ENCODE results near the gene FMNL1. TPM values are rescaled to one million over a fixed set of nuclear protein-coding genes. Genes with fewer than 3 reads are reported as not detected.
A peak's percentile ranks its signal among the peaks of the same experiment; 100 is the strongest.

FMNL1 gene, protein sequence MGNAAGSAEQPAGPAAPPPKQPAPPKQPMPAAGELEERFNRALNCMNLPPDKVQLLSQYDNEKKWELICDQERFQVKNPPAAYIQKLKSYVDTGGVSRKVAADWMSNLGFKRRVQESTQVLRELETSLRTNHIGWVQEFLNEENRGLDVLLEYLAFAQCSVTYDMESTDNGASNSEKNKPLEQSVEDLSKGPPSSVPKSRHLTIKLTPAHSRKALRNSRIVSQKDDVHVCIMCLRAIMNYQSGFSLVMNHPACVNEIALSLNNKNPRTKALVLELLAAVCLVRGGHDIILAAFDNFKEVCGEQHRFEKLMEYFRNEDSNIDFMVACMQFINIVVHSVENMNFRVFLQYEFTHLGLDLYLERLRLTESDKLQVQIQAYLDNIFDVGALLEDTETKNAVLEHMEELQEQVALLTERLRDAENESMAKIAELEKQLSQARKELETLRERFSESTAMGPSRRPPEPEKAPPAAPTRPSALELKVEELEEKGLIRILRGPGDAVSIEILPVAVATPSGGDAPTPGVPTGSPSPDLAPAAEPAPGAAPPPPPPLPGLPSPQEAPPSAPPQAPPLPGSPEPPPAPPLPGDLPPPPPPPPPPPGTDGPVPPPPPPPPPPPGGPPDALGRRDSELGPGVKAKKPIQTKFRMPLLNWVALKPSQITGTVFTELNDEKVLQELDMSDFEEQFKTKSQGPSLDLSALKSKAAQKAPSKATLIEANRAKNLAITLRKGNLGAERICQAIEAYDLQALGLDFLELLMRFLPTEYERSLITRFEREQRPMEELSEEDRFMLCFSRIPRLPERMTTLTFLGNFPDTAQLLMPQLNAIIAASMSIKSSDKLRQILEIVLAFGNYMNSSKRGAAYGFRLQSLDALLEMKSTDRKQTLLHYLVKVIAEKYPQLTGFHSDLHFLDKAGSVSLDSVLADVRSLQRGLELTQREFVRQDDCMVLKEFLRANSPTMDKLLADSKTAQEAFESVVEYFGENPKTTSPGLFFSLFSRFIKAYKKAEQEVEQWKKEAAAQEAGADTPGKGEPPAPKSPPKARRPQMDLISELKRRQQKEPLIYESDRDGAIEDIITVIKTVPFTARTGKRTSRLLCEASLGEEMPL
- total RNA-seq, result 3.2 and 3.3 TPM in 2 replicates
- long read RNA-seq, result 0 reads

DNA sequence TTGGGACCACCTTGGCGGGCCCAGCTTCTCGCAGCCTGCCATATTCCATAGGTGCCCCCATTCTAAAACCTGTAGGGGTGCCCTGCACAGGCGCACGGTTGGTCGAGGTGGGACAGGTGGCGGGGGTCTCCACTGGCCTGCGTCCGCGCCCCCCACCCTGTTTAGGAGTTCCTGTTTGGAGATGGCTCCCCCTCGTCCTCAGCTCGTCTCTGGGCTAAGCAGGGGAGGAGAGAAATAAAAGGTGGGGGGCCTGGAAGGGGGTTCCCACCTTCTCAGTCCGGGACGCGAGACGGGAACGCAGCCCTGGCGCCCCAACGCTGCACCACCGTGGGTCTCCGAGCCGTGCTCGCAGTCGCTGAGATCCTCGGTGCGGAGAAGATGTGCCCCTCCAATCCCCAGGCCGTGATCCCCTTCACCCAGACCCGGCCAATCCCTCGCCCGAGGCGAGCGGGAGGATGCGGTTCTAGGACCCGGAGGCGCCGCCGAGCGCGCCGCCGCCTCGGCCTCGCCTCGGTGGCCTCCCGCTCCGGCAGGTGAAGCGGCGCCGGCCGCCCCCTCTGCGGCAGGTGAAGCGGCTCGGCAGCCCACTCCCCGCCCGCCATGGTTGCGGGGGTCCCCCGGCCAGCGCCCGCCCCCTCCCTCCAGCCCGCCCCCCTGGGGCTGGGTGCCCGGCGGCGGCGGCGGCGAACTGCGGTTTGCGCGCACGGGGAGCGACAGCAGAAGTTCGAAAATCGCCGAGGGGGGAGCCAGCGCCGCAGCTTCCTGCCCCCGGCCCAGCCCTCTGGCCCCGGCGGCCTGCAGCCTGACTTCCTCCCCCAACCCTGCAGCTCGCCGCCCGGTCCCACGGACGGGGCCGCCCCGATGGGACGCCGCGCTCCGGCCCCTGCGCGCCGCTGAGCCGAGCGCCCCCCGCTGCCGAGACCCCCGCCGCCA lies at the start of gene FMNL1:
Gene FMNL1, plus strand, starts transcription at position 805 of the 933 bp plus-strand sequence. CDS start 240 bp downstream, outside the sequence.
- H3K27ac Mint-ChIP-seq, result no peak within 1 kb of the TSS
- TF ChIP-seq, protein P1, sequence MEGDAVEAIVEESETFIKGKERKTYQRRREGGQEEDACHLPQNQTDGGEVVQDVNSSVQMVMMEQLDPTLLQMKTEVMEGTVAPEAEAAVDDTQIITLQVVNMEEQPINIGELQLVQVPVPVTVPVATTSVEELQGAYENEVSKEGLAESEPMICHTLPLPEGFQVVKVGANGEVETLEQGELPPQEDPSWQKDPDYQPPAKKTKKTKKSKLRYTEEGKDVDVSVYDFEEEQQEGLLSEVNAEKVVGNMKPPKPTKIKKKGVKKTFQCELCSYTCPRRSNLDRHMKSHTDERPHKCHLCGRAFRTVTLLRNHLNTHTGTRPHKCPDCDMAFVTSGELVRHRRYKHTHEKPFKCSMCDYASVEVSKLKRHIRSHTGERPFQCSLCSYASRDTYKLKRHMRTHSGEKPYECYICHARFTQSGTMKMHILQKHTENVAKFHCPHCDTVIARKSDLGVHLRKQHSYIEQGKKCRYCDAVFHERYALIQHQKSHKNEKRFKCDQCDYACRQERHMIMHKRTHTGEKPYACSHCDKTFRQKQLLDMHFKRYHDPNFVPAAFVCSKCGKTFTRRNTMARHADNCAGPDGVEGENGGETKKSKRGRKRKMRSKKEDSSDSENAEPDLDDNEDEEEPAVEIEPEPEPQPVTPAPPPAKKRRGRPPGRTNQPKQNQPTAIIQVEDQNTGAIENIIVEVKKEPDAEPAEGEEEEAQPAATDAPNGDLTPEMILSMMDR (IDR thresholded peaks at IDR 0.05; ENCODE audit: unreplicated experiment), result no peak
- H3K4me3 Mint-ChIP-seq (ENCODE audit: low read depth), result peak within 1 kb of the TSS; percentile 61
- no peaks in the 10 kb centered on the region for H3K4me1 Mint-ChIP-seq (ENCODE audit: low read depth)
- no peaks in the 10 kb centered on the region for H3K9me3 Mint-ChIP-seq (ENCODE audit: low read depth)
- no peak for DNase-seq (ENCODE audit: low spot score, unreplicated experiment)
- H3K27me3 Mint-ChIP-seq, result peaks cover 69% of the 10 kb centered on the region
- H3K36me3 Mint-ChIP-seq (ENCODE audit: insufficient read depth), result no peaks in the 10 kb centered on the region

DNA sequence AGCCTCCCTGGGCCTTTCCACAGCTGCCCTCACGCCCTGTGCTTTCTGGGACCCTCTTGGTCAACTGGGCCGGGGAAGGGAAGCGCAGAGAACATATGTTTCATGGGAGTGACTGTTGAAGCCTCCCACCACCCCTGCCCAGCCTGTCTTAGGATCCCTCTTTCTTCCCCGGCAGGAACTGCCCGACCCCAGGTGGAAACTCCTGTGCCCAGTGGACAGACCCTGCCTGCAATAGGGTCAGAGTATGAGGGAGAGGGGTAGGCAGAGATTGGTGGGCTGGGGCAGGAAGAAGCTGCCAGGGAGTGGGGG lies 49.5 kb upstream of the FMNL1 start:
- TF ChIP-seq, protein P1 (IDR thresholded peaks at IDR 0.05; ENCODE audit: unreplicated experiment), result no peak
- Mint-ChIP-seq H3K4me3 (ENCODE audit: low read depth) (no peak overlapping the region), H3K36me3 (ENCODE audit: insufficient read depth) (peaks cover 4% of the 10 kb centered on the region)

DNA sequence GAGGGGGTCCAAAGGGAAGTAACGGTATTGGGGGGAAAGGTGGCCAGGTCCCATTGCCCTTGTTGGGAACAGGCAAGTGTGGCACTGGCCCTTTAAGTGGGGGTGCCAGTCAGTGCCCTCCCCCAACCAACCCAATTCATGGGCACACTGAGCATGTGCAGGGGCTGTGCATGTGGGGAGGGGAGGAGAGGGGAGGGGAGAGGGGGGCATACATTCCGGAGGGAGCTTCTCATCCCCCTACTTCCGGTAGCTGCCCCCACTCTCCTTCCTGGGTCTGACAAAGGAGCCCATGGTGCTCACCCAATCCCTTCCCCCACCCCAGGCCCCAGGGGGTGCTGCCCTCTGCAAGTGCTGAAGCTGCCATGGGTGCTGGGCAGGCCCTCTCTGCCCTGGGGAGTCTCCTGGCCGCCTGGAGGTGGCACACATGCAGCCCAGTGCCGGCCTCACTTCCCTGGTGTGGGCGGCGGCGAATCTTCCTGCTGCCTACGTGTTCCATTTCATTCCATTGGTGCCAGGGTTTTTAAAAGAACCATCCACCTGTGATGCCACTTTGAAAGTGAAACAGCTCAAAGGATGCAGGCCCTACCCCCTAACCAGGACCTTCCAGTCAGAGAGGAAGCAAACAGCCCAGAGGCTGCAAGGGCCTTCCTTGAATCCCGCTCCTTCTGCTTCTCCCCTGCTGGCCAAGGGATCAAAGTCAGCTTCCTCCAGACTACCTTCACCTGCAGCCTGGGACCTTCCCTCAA lies 49.0 kb upstream of the FMNL1 start:
- Mint-ChIP-seq H3K27me3 (peaks cover 6% of the 10 kb centered on the region), H3K4me1 (ENCODE audit: low read depth) (peaks cover 23% of the 10 kb centered on the region), H3K36me3 (ENCODE audit: insufficient read depth) (peaks cover 4% of the 10 kb centered on the region), H3K4me3 (ENCODE audit: low read depth) (no peak overlapping the region), H3K9me3 (ENCODE audit: low read depth) (no peaks in the 10 kb centered on the region), H3K27ac (peak overlapping the region; percentile 83)
- DNase-seq (ENCODE audit: low spot score, unreplicated experiment), result no peak
- TF ChIP-seq, protein P1 (IDR thresholded peaks at IDR 0.05; ENCODE audit: unreplicated experiment), result no peak

More for the DNA sequence above, 49.5 kb upstream of the FMNL1 start:
- Mint-ChIP-seq H3K4me1 (ENCODE audit: low read depth) (peaks cover 23% of the 10 kb centered on the region), H3K9me3 (ENCODE audit: low read depth) (no peaks in the 10 kb centered on the region), H3K27me3 (peaks cover 6% of the 10 kb centered on the region), H3K27ac (peak overlapping the region; percentile 67)
- DNase-seq (ENCODE audit: low spot score, unreplicated experiment), result no peak

DNA sequence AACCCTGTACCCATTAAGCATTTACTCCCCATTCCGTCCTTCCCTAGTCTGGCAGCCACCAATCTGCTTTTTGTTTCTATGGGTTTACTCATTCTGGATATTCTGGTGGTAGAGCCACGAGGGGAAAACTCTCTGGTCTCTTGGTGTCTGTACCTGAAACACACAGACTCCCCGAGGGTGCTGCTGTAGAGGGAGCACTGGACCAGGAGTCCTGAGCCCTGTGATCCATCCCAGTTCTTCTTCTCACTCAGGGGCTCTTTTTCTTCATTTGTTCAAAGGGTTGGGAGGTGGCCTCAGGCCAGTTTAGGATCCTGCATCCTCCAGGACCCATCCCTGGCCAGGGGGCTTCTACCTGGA lies 45.9 kb upstream of the FMNL1 start:
- H3K4me3 Mint-ChIP-seq (ENCODE audit: low read depth), result no peak overlapping the region
- no peak for DNase-seq (ENCODE audit: low spot score, unreplicated experiment)
- TF ChIP-seq, protein P1 (IDR thresholded peaks at IDR 0.05; ENCODE audit: unreplicated experiment), result no peak
- peaks cover 10% of the 10 kb centered on the region for H3K27me3 Mint-ChIP-seq
- no peaks in the 10 kb centered on the region for H3K9me3 Mint-ChIP-seq (ENCODE audit: low read depth)
- H3K4me1 Mint-ChIP-seq (ENCODE audit: low read depth), result peaks cover 22% of the 10 kb centered on the region
- H3K36me3 Mint-ChIP-seq (ENCODE audit: insufficient read depth), result no peaks in the 10 kb centered on the region
- H3K27ac Mint-ChIP-seq, result no peak overlapping the region

All from progenitor cell of endocrine pancreas (in vitro differentiated cells).